ENCODE data around the gene C3orf62.
A peak's percentile ranks its signal among the peaks of the same experiment; 100 is the strongest.

GRCh38 chr3:49295489-49296058 lies 18.5 kb upstream of the C3orf62 start:
- TF ChIP-seq, protein P1, sequence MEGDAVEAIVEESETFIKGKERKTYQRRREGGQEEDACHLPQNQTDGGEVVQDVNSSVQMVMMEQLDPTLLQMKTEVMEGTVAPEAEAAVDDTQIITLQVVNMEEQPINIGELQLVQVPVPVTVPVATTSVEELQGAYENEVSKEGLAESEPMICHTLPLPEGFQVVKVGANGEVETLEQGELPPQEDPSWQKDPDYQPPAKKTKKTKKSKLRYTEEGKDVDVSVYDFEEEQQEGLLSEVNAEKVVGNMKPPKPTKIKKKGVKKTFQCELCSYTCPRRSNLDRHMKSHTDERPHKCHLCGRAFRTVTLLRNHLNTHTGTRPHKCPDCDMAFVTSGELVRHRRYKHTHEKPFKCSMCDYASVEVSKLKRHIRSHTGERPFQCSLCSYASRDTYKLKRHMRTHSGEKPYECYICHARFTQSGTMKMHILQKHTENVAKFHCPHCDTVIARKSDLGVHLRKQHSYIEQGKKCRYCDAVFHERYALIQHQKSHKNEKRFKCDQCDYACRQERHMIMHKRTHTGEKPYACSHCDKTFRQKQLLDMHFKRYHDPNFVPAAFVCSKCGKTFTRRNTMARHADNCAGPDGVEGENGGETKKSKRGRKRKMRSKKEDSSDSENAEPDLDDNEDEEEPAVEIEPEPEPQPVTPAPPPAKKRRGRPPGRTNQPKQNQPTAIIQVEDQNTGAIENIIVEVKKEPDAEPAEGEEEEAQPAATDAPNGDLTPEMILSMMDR (IDR thresholded peaks at IDR 0.05), result peak; percentile 71
- TF ChIP-seq EZH2phosphoT487 (IDR thresholded peaks at IDR 0.05), result no peak
